ACHN (cell line): ENCODE measurements around the gene MRPS18C.

Experiments used
- DNase-seq: peaks from one replicate; pipeline ENCODE4 v3.0.0-alpha.2; 2015
- in situ Hi-C: cut with HindIII; loops from 2 replicates; pipeline ENCODE4 v1.10.0; 2017; ENCODE audit warnings: low sequenced_read_pairs, low pct_ligation_motif_present, low pct_unique_long_range_greater_than_20kb

MRPS18C gene

DNA sequence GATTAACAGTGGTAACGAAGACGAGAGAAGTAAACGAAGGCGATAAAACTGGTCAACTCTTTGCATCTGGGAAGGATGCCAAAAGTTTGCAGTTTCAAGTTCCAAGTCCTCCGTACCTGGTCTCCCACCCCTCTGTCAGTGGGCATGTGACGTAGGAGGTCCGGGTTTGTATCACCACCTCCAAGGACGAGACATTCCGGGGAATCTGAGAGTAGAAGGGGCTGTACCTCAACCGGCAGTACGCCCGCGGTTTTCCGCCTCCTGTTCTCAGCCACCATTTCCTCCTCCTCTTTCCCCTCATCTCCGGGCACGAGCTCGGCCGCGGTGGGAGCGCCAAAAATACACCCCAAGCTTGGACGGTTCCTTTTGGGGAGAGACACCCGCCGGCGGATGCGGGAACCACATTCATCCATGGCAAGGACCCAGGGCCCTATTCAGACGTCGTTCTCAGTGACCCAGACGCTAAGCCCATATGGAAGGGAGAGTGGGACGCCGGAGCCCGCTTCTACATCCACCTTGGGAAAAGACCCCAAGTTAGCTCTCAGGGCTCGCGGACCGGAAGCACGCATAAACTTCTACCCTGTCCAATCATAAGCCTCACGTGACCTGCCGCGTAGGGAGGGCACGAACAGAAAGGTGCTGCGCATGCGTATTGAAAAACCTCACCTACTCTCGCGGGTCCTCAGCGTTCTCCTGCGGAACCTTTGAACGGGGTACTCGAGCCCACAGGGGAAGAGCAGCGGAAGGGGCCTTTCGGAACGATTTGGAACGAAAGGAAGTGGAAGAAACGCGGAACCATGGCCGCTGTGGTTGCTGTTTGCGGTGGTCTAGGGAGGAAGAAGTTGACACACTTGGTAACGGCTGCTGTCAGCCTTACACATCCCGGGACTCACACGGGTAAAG lies at the start of gene MRPS18C, which contains the start of gene HELQ:
Gene MRPS18C (plus strand): TSS at position 778 of the 903 bp plus-strand sequence. CDS start 20 bp downstream, at position 798.
Gene HELQ (minus strand): TSS at position 543 of the 903 bp plus-strand sequence. CDS start 130 bp downstream, at position 413.
- in situ Hi-C loops = no loop called here
- peak; percentile 98 for DNase-seq

DNA sequence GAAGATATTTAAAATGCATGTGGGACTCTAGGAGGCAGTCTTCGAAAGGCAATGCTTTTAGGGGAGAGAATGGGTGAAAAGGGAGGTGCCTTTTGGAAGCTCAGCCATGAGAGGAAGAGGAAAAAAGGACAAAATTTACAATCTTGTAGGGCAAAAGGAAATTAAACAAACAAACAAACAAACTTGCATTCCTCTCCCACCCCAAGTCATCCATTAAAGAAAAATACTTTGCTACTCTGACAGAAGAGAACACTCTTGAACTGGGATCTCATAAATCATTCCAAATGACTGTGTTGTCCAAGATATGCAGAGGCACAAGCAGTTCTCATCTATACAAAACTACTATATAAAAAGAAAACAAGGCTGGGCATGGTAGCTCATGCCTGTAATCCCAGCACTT lies 47.0 kb upstream of the MRPS18C start:
- in situ Hi-C loops = no loop called here
- no peak for DNase-seq

DNA sequence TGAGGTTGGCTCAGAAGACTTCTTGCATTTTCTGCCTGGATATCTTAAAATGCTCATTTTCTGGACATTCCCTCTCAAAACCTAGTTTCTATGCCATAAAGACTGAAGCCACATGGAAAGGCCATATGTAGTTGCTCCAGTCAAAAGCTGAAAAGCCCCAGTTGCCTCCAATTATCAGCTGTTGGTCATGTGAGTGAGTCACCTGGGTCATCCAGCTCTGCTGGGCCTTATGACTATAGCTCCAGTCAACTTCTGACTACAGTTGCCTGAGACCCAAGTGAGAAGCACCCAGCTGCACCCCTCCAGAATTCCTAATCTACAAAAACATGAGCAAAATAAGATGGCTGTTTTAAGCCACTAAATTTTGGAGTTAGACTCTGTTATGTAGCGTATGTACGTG lies 42.2 kb upstream of the MRPS18C start:
- in situ Hi-C loops = no loop called here
- DNase-seq = no peak

DNA sequence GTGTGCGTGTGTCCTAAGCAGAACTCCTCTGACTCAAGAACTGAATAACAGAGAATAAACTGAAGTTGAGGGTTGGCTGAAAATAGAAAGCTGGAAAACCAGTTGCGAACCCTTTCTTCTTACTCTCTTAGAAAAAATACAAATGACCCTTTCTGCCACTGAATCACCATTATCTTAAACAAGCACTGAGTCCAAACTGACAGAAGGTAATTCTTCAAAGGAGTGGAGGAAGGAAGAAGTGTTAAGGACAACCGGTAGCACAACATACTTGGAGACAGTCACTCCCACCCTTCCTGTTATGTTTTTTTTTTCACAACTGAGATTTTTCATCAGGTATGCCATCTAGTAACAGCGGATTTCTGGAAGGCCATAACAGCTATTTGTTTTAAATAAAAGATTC lies 38.3 kb upstream of the MRPS18C start:
- in situ Hi-C loops = no loop called here
- no peak for DNase-seq

DNA sequence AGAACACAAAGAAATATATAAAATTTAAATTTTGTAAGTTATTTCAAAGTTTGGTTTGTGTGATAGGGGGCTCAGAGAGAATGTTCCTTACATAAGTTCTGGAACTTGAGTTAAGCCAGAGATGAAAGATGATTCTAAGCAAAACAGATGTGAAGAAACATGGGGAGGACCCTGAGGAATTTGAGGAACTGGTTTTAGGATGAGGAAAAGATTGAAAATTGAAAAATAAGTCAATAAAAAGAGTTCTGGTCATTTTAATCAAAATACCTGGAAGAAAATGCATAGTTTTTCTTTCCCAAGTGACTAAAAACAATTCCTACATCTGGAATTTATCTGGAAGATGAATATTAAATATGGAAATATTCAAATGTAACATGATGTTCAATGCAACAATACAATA lies 37.6 kb upstream of the MRPS18C start:
- in situ Hi-C loops = no loop called here
- no peak for DNase-seq

DNA sequence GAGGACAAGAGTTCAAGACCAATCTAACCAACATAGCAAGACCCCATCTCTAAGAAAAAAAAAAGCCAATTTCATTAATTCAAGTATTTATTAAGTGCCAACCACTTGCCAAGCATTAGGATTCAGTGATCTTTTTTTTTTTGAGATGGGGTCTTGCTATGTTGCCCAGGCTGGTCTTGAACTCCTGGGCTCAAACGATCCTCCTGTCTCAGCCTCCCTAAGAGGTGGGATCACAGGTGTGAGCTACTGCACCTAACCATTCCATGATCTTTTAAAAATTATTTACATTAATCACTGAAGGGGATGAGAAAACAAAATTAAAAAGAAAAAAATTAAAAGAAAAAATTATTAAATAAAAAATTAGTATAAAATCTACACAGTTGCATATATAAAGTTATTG lies 24.7 kb upstream of the MRPS18C start:
- no peak for DNase-seq
- in situ Hi-C loops = no loop called here

DNA sequence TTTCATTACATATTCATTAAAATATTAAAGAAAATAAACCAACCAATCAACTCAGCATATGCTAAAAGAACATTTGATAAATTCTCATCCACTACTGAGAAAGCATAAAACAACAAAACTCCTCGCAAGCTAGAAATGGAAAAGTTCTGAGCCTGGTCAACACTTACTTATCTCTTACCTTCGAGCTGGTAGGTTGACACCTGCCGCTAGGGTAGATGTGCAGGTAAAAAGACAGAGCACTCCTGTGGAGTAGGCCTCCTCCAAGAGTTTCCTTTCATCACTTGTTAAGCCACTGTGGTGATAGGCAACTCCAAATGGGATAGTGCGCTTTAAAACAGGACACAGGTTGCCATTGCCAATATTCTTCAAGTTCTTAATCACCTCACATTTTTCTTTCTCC lies 19.2 kb upstream of the MRPS18C start:
- in situ Hi-C loops = no loop called here
- no peak for DNase-seq

DNA sequence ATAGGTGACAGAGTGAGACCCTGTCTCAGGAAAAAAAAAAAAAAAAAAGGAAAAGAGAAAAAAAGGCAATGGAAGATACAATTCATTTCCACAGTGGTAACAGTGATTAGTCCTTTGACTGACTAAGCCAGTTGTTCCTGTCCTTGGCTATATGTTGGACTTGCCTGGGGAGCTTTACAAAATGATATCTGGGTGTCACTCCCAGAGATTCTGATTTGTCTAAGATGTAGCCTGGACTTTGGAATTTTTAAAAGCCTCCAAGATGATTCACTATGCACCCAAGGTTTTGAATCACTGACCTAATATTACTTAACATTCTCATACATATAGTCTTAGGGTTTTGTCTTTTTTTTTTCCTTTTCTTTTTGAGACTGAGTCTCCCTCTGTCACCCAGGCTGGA lies 17.1 kb upstream of the MRPS18C start:
- DNase-seq = no peak
- in situ Hi-C loops = no loop called here

DNA sequence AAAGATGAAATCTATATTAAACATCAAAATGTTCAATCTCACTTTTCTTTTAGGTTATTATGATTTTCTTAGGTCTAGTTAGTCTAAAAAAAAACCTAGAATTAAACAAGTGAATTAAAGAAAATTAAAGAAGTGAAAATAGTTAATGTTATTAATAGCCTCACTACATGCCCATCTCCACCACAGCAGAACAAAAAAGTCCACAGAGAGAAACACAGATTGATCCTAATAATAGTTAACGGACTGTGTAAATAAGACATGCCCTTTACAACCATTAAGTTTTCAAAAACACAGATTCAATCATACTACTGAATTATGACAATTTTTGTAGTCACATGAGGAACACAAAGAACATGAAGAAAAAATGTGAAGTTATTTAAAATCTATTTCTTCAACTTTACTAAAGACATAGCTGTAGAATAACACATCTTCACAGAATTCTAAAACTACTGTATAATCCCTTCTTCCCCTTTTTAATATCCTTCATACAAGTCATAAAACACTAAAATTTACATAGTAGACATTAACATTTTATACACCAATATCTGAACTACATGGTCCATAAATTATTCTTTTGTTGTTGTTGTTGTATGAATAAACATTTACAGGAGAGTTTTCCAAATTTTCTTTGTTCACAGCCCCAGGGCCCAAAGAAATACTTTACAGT lies 15.6 kb upstream of the MRPS18C start:
- in situ Hi-C loops = no loop called here
- DNase-seq = no peak

DNA sequence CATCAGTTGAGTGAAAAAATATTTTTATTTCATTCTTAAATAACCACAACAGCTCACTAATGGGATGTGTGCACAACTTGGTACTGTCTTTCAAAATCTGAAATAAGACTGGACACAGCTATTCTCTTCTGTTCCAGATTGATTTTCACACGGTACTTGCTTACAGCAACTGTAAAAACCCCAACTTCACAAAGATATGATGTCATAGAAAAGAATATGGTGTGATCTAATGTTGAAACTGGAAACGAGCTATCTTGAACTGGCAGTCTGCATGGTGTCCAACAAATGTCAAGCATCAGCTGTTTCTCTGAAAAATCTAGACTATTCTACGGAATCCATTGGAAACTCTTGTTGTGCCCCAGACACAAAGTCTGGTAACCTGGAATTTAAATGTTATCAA lies 15.0 kb upstream of the MRPS18C start:
- in situ Hi-C loops = no loop called here

DNA sequence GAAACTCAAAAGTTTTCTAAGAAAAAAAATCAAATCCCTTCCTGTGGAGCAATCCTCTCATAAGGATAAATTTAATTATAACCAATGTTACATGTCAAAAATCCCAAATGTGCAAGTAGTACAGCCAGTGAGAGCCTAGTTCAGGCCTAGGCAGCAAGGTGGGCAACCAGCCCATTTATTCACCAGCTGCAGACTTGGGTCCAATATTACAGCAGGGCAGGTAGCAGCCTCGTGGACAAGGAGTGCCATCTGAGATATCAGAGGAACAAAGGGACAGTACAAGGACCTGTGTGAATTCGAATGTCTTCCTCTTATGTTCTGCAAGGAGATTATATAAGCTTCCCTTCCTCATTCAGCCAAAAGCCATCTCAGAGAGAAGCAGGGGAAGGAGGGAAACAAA lies 6.8 kb upstream of the MRPS18C start:
- in situ Hi-C loops = no loop called here
- DNase-seq = no peak

More for the DNA sequence above, 15.0 kb upstream of the MRPS18C start:
- DNase-seq = no peak

DNA sequence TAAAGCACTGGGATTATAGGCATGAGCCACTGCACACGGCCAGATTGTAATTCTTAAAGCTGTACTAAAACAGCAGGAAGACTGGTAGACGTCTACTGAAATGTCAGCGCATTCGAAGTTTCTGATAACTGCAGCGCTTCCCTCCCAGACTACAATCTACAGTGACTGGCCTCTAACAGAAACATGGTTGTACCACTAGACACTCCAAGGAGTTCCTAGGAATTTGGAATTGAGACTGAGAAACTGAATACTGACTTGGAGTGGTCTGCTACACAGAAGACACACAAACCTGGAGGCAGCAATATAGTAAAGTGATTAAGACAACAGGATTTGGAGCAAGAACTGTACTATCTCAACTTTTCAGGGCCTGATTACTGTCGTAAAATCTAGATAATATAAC lies 1.2 kb upstream of the MRPS18C start:
- in situ Hi-C loops = no loop called here

DNA sequence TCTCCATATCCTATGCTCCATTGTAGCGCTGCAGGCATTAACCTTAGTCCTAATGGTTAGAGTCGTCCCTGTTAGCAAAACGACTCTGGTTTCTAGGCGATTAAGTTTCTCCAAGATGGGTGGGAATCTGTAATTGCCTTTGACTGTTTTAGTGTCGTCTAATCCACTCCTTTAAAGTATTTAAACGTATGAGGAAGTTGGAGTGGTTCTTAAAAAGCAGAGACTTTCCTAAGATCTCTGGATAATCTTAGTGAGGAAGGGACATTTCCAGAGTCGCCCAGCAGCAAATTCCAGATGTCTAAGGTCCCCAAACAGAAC lies 285 bp downstream of the MRPS18C start:
- in situ Hi-C loops = no loop called here
- no peak for DNase-seq

More for the DNA sequence above, 1.2 kb upstream of the MRPS18C start:
- DNase-seq = peak; percentile 0

DNA sequence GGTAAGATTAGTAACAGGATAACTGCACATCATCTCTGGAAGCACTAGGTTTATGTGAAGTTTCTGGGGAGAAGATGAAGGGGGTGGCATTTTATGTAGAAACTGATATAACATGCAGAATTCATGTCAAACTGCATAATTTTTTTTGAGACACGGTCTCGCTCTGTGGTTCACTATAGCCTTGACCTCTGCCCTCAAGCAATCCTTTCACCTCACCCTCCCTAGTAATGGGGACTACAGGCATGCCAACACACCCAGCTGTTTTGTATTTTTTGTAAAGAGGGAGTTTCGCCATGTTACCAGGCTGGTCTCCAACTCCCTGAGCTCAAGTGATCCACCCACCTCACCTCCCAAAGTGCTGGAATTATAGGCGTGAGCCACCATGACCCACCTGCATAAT lies 17.6 kb downstream of the MRPS18C start:
- DNase-seq = no peak
- in situ Hi-C loops = no loop called here

DNA sequence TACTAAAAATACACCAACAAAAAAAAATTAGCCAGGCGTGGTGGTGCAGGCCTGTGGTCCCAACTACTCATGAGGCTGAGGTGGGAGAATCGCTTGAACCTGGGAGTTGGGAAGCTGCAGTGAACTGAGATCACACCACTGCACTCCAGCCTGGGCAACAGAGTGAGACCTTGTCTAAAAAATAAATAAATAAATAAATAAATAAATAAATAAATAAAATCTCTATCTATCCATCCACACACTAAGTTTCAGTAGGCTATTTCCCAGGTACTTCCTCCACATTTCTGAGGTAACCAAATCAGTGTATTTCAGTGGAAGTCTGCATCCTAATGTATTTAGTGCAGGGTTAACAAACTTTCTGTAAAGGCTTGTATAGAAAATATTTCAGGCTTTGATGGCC lies 18.1 kb downstream of the MRPS18C start:
- DNase-seq = no peak
- in situ Hi-C loops = no loop called here

DNA sequence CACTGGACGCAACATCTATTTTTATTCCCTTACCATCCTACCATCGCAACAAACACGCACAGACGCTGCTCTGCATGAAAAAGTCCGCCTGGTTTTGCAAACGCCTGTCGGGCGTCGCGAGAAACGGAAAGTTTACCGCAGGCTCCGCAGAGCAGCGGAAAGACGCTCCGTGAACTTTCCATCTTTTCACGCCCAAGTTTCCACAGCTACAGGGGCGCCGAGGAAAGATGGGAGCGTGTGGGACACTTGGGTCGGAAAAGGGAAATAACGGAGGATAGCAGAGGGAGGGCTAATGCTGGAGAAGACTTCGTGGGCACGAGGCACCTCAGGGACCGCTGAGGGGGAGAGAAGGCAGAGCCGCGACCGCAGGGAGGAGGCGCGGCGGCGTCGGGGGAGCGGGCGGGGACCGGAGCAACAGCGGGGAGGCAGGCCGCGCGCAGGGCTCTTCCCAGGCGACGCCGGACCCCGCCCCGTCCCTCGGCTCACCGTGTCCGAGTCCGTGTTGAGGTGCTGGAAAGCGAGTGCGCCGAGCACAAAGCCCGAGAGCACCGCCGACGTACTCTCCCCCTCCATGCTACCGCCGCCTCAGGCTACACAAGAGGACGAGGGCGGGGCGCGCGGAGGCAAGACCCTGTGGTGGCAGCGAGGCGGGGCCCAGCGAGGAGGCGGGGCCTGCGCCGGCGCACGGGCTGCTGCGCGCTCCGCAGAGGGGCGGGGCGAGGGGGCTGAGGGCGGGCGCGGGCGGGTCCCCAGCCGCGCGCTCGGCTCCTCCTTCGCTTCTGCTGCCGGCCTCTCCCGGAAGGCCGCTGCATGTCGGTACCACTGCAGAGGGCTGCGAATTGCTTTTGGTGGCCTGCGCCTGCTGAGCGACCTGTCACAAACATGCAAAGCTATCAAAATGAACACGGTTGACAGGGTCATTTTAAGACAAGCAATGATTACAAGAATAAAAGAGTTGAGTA lies 28.9 kb downstream of the MRPS18C start, which contains the start of gene ABRAXAS1:
Gene ABRAXAS1 (minus strand): TSS at position 601 of the 962 bp plus-strand sequence. CDS start 28 bp downstream, at position 573.
- in situ Hi-C loops = no loop called here
- DNase-seq = peak; percentile 90

DNA sequence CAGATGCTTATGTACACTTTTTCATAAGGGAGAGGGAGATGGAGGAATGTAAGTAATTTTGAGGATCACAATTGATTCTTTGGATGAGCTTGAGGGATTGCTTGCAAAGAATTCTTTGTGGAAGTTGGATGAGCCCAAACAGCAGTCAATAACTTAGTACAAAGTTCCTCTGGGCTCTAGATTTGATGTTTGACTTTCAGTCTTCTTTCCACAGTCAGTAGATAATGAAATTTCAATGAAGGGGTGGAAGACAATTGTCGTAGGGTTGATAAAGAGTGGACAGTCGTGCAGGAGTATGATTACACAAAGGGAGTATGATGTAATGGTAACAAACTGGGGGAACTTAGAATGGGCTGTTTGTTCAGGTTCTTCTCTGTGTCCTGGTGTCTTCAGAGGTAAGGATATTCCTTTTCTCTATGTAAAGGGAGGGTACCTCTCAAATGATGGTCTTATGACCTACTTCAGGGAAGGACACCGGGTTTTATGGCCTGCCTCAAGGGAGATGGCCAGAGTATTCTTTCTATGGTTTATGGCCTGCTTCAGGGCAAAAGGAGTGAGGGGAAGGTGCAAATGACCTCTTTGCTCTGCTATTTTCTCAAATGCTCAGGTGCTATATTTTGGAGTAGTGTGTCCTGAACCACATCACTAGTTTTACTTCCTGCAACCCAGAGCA lies 30.7 kb downstream of the MRPS18C start:
- in situ Hi-C loops = no loop called here
- DNase-seq = no peak

DNA sequence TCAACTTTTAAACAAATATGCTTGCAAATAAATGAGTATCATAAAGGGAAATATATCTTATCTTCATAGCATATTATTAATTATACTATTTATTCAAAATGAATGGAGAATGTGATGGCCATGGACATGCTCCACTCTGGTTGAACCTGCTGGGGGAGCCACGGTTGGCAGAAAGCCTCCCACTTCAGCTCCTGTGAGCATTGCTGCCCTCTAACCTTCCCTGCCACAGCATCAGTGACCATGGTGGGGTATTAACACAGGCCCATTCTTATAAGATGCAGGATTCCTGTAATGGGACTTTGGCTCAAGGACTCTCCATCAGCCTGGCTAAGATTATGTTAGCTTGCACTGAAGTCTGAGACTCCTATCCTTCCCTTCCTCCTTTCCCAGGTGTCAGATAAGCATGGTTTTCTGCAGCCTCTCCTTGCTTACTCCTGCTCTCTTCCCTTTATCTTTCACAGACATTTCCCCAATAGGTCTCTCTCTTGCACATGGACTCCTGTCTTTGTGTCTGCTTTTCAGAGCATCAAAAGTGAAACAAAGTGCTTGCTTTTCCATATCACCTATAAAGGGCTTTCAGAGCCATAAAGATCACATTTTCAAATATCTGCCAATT lies 34.0 kb downstream of the MRPS18C start:
- DNase-seq = no peak
- in situ Hi-C loops = no loop called here
